Measurements from ENCODE around the gene STOM.

GRCh38 chr9:121357011-121357410 lies 13.0 kb downstream of the STOM start:
- TF ChIP-seq POLR2A (IDR thresholded peaks at IDR 0.05): no peak
- TF ChIP-seq, protein P1, sequence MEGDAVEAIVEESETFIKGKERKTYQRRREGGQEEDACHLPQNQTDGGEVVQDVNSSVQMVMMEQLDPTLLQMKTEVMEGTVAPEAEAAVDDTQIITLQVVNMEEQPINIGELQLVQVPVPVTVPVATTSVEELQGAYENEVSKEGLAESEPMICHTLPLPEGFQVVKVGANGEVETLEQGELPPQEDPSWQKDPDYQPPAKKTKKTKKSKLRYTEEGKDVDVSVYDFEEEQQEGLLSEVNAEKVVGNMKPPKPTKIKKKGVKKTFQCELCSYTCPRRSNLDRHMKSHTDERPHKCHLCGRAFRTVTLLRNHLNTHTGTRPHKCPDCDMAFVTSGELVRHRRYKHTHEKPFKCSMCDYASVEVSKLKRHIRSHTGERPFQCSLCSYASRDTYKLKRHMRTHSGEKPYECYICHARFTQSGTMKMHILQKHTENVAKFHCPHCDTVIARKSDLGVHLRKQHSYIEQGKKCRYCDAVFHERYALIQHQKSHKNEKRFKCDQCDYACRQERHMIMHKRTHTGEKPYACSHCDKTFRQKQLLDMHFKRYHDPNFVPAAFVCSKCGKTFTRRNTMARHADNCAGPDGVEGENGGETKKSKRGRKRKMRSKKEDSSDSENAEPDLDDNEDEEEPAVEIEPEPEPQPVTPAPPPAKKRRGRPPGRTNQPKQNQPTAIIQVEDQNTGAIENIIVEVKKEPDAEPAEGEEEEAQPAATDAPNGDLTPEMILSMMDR (IDR thresholded peaks at IDR 0.05): no peak

Measured in testis (tissue), 2 donors.